Gastrocnemius medialis (tissue), 4 donors: ENCODE results near the gene SMC1B. TPM values are rescaled to one million over a fixed set of nuclear protein-coding genes. Genes with fewer than 3 reads are reported as not detected.
A peak's percentile ranks its signal among the peaks of the same experiment; 100 is the strongest.

ENCODE experiments used
- ATAC-seq, 2 donors: fragments of 150-250 bp; one replicate each; pipeline ENCODE4 v1.9.1; 2016
- DNase-seq, 2 donors: peaks; one replicate each; pipeline ENCODE4 v3.0.0-alpha.2; 2019
- H3K27ac ChIP-seq, 4 donors: fragments of 200-600 bp; sonication (generic); 1 replicate in 1 of 4; 2 replicates in 3 of 4; pipeline ENCODE4 v1.5.1; 2016 to 2018; ENCODE audit warnings: mild to moderate bottlenecking in 2 of 4, moderate library complexity in 1 of 4
- H3K27me3 ChIP-seq, 3 donors: fragments of 200-600 bp; sonication (generic) in 2 of 3; 1 replicate in 1 of 3; 2 replicates in 2 of 3; pipeline versions ENCODE4 v1.5.1 to v1.6.0; 2016 to 2019; ENCODE audit warnings: mild to moderate bottlenecking in 1 of 3, moderate library complexity in 1 of 3
- H3K36me3 ChIP-seq, 2 donors: fragments of 200-600 bp; sonication (generic) in 1 of 2; one replicate each; pipeline ENCODE4 v1.5.1; 2017 to 2018
- H3K4me1 ChIP-seq, 2 donors: fragments of 200-600 bp; sonication (generic) in 1 of 2; one replicate each; pipeline ENCODE4 v1.5.1; 2016 to 2017; ENCODE audit warnings: mild to moderate bottlenecking in 2 of 2
- H3K4me3 ChIP-seq, 4 donors: fragments of 200-600 bp; sonication (generic) in 3 of 4; 1 replicate in 1 of 4; 2 replicates in 3 of 4; pipeline ENCODE4 v1.5.1; 2016 to 2019; ENCODE audit warnings: mild to moderate bottlenecking in 2 of 4
- H3K9me3 ChIP-seq, 3 donors: fragments of 200-600 bp; sonication (generic) in 2 of 3; 1 replicate in 1 of 3; 2 replicates in 2 of 3; pipeline ENCODE4 v1.5.1; 2016 to 2019
- CTCF ChIP-seq, 5 experiments: fragments of 450-650 bp in 3 of 5; fragments of 200-600 bp in 2 of 5; sonication (generic) in 2 of 5; IDR thresholded peaks in 4 of 5; conservative IDR thresholded peaks in 1 of 5; 1 replicate in 4 of 5; 2 replicates in 1 of 5; pipeline ENCODE4 v1.5.1; 2016 to 2019; ENCODE audit warnings: antibody characterized with exemption in 5 of 5, mild to moderate bottlenecking in 3 of 5, moderate library complexity in 3 of 5
- POLR2A ChIP-seq, 2 donors: fragments of 450-650 bp; IDR thresholded peaks; one replicate each; pipeline ENCODE4 v1.6.1; 2017; ENCODE audit warnings: antibody characterized with exemption in 2 of 2, mild to moderate bottlenecking in 2 of 2, moderate library complexity in 2 of 2
- in situ Hi-C, 4 donors: fragments of 200-750 bp; cut with MboI; loops; one replicate each; pipeline versions ENCODE4 v1.15.0 to v1.8.0; 2017; ENCODE audit warnings: low sequenced_read_pairs in 4 of 4
- intact Hi-C: fragments of 100-400 bp; cut with DNase I; formaldehyde crosslinking; loops from one replicate; pipeline ENCODE4 v1.15.1; 2023; ENCODE audit warnings: low total_unique reads
- total RNA-seq, 4 donors: library from RNA; depleted of rRNA; stranded (reverse); fragments of >200 nt; gene quantifications; one replicate each; pipeline versions ENCODE4 v1.1.0 to v1.2.3, GENCODE V29; 2016

SMC1B gene
- total RNA-seq, 4 donors from 2014 or later: not detected

- intact Hi-C loops (no loop called here), in situ Hi-C loops (no loop called here)
- Histone ChIP-seq H3K36me3 (peaks cover 0 to 39% of the 10 kb centered on the region in 2 donors), H3K27me3 (no peaks in the 10 kb centered on the region), H3K4me3 (no peak overlapping the region), H3K9me3 (no peaks in the 10 kb centered on the region), H3K4me1 (peaks cover 25 to 32% of the 10 kb centered on the region in 2 donors), H3K27ac (no peak overlapping the region)
- no peak for ATAC-seq
- DNase-seq: no peak
- TF ChIP-seq POLR2A (IDR thresholded peaks at IDR 0.05) (no peak), CTCF (IDR thresholded peaks at IDR 0.05 in 4 of 5, conservative IDR thresholded peaks at IDR 0.05 in 1 of 5) (no peak)
Measured at GRCh38 chr22:45340323-45340722, 73.1 kb downstream of the SMC1B start.

- peaks cover 0 to 28% of the 10 kb centered on the region in 2 donors for H3K36me3 ChIP-seq
- peaks cover 38 to 48% of the 10 kb centered on the region in 2 donors for H3K4me1 ChIP-seq
Measured at GRCh38 chr22:45338795-45339194, 74.6 kb downstream of the SMC1B start.

GRCh38 chr22:45337536-45337935 lies 75.9 kb downstream of the SMC1B start:
- no peak for DNase-seq
- peaks cover 0 to 28% of the 10 kb centered on the region in 2 donors for H3K36me3 ChIP-seq
- H3K27me3 ChIP-seq: no peaks in the 10 kb centered on the region
- intact Hi-C loops: loop anchor here (1.0 to 2.0 kb wide), 2 partner anchors 67 to 98 kb away; no protein-coding TSS in a partner anchor
- peak overlapping the region; percentile 88 to 91 (median 90) for H3K27ac ChIP-seq
- no peak overlapping the region for H3K4me3 ChIP-seq
- H3K4me1 ChIP-seq: peaks cover 47 to 56% of the 10 kb centered on the region in 2 donors
- no peak for ATAC-seq
- H3K9me3 ChIP-seq: no peaks in the 10 kb centered on the region
- TF ChIP-seq CTCF (IDR thresholded peaks at IDR 0.05 in 4 of 5, conservative IDR thresholded peaks at IDR 0.05 in 1 of 5) (no peak), POLR2A (IDR thresholded peaks at IDR 0.05) (no peak)
- in situ Hi-C loops: no loop called here

More at GRCh38 chr22:45338795-45339194, 74.6 kb downstream of the SMC1B start:
- intact Hi-C loops: no loop called here
- in situ Hi-C loops: no loop called here
- TF ChIP-seq CTCF (IDR thresholded peaks at IDR 0.05 in 4 of 5, conservative IDR thresholded peaks at IDR 0.05 in 1 of 5): no peak
- no peak for TF ChIP-seq POLR2A (IDR thresholded peaks at IDR 0.05)
- H3K9me3 ChIP-seq: no peaks in the 10 kb centered on the region
- no peak overlapping the region for H3K4me3 ChIP-seq
- no peaks in the 10 kb centered on the region for H3K27me3 ChIP-seq
- ATAC-seq (no peak), DNase-seq (no peak)
- H3K27ac ChIP-seq: no peak overlapping the region

- in situ Hi-C loops: no loop called here
- Histone ChIP-seq H3K4me1 (peaks cover 53 to 62% of the 10 kb centered on the region in 2 donors), H3K36me3 (peaks cover 0 to 25% of the 10 kb centered on the region in 2 donors), H3K27me3 (no peaks in the 10 kb centered on the region), H3K9me3 (no peaks in the 10 kb centered on the region), H3K27ac (peak overlapping the region; percentile 88 to 91 (median 90)), H3K4me3 (peak overlapping the region in 1 of 4 donors; percentile 23)
- ATAC-seq (peak; percentile 12 to 20), DNase-seq (peak; percentile 60 to 85)
- intact Hi-C loops: loop anchor here (1.0 to 2.0 kb wide), 2 partner anchors 66 to 98 kb away; no protein-coding TSS in a partner anchor
- TF ChIP-seq POLR2A (IDR thresholded peaks at IDR 0.05) (no peak), CTCF (IDR thresholded peaks at IDR 0.05 in 4 of 5, conservative IDR thresholded peaks at IDR 0.05 in 1 of 5) (no peak)
Measured at GRCh38 chr22:45336971-45337431, 76.4 kb downstream of the SMC1B start.
